Stomach (tissue), 9 donors: ENCODE data around the gene HDAC9. TPM values are rescaled to one million over a fixed set of nuclear protein-coding genes. Genes with fewer than 3 reads are reported as not detected.
A peak's percentile ranks its signal among the peaks of the same experiment; 100 is the strongest.

Experiments
- DNase-seq, 2 donors: peaks; one replicate each; pipeline versions ENCODE4 v3.0.0 to v3.0.0-alpha.2; 2013 to 2019
- H3K27ac ChIP-seq, 5 donors: fragments of 200-600 bp in 4 of 5; sonication (generic) in 4 of 5; one replicate each; pipeline ENCODE4 v1.5.1; 2013 to 2019; ENCODE audit warnings: mild to moderate bottlenecking in 1 of 5, moderate library complexity in 1 of 5
- H3K27me3 ChIP-seq, 3 donors: fragments of 200-600 bp; sonication (generic); one replicate each; pipeline ENCODE4 v1.5.1; 2017 to 2019; ENCODE audit warnings: mixed run types in 1 of 3
- H3K36me3 ChIP-seq, 4 donors: fragments of 200-600 bp; sonication (generic); 1 replicate in 3 of 4; 2 replicates in 1 of 4; pipeline ENCODE4 v1.5.1; 2016 to 2019
- H3K4me1 ChIP-seq, 4 donors: fragments of 200-600 bp; sonication (generic); one replicate each; pipeline ENCODE4 v1.5.1; 2016 to 2019
- H3K4me3 ChIP-seq, 4 donors: fragments of 200-600 bp; sonication (generic) in 3 of 4; one replicate each; pipeline ENCODE4 v1.5.1; 2016 to 2019; ENCODE audit warnings: mild to moderate bottlenecking in 1 of 4
- H3K9me3 ChIP-seq, 4 donors: fragments of 200-600 bp; sonication (generic); one replicate each; pipeline ENCODE4 v1.5.1; 2016 to 2019
- CTCF ChIP-seq, 7 experiments: fragments of 450-650 bp in 4 of 7; fragments of 200-600 bp in 3 of 7; sonication (generic) in 3 of 7; IDR thresholded peaks; one replicate each; pipeline ENCODE4 v1.5.1; 2016 to 2019; ENCODE audit warnings: antibody characterized with exemption in 7 of 7, control low read depth in 2 of 7, mild to moderate bottlenecking in 1 of 7
- EP300 ChIP-seq: sonication (generic); formaldehyde crosslinking; IDR thresholded peaks from one replicate; pipeline ENCODE4 v1.6.1; 2017; ENCODE audit warnings: antibody characterized with exemption
- POLR2A ChIP-seq, 4 donors: fragments of 450-650 bp; IDR thresholded peaks; one replicate each; pipeline ENCODE4 v1.6.1; 2016; ENCODE audit warnings: antibody characterized with exemption in 4 of 4, control low read depth in 2 of 4, mild to moderate bottlenecking in 1 of 4, moderate library complexity in 1 of 4
- POLR2AphosphoS5 ChIP-seq, 3 donors: sonication (generic); formaldehyde crosslinking; IDR thresholded peaks; one replicate each; pipeline ENCODE4 v1.6.1; 2016; ENCODE audit warnings: antibody characterized with exemption in 3 of 3
- WGBS, 5 donors: extraction: QIAGEN DNeasy Blood & Tissue Kit in 3 of 5; methylation state at CpG; one replicate each; pipeline versions ENCODE4 v1.1.5 to v1.1.7; 2013 to 2018; 5-methylcytosine and 5-hydroxymethylcytosine counted together
- intact Hi-C: fragments of 100-400 bp; cut with DNase I; formaldehyde crosslinking; loops from one replicate; pipeline ENCODE4 v1.15.1; 2023; ENCODE audit warnings: low total_unique reads
- polyA plus RNA-seq, 3 donors: library from polyadenylated mRNA; stranded (reverse); fragments of 200-250 nt; gene quantifications; one replicate each; pipeline ENCODE4 v1.2.3, GENCODE V29; 2013
- total RNA-seq, 5 donors: library from RNA; depleted of rRNA; stranded (reverse); fragments of >200 nt; gene quantifications; one replicate each; pipeline versions ENCODE4 v1.1.0 to v1.2.3, GENCODE V29; 2014 to 2016
- donor health status: healthy with polysubstance abuse.
- donor health status: Bipolar disorder and iron deficiency.
- donor health status: healthy.

Gene HDAC9
- total and polyA plus RNA-seq, 8 donors = 1.4 to 60.0 (median 9.8) TPM

- TF ChIP-seq POLR2AphosphoS5 (IDR thresholded peaks at IDR 0.05) = no peak
- TF ChIP-seq CTCF (IDR thresholded peaks at IDR 0.05) = no peak
- no peak for TF ChIP-seq POLR2A (IDR thresholded peaks at IDR 0.05)
- no peak for TF ChIP-seq EP300
- peaks cover 0 to 8% (median 0%) of the 10 kb centered on the region in 4 donors for H3K4me1 ChIP-seq
- DNase-seq = no peak
- intact Hi-C loops = no loop called here
- H3K9me3 ChIP-seq = no peaks in the 10 kb centered on the region
- H3K4me3 ChIP-seq = no peak overlapping the region
- no peaks in the 10 kb centered on the region for H3K36me3 ChIP-seq
- H3K27ac ChIP-seq = no peak overlapping the region
- 81 to 91% (median 84%) methylated on average over 4 of the region's 4 CpGs for WGBS, 5 donors
- no peaks in the 10 kb centered on the region for H3K27me3 ChIP-seq
Observed at GRCh38 chr7:19000410-19000809, 504.9 kb downstream of the HDAC9 start.

- Histone ChIP-seq H3K27me3 (no peaks in the 10 kb centered on the region), H3K36me3 (no peaks in the 10 kb centered on the region), H3K9me3 (no peaks in the 10 kb centered on the region), H3K4me1 (no peaks in the 10 kb centered on the region), H3K27ac (no peak overlapping the region), H3K4me3 (no peak overlapping the region)
- no peak for DNase-seq
- WGBS, 5 donors = 71 to 79% (median 76%) methylated on average over 1 of the region's 1 CpG
- TF ChIP-seq CTCF (IDR thresholded peaks at IDR 0.05) (no peak), POLR2A (IDR thresholded peaks at IDR 0.05) (no peak), EP300 (no peak), POLR2AphosphoS5 (IDR thresholded peaks at IDR 0.05) (no peak)
- intact Hi-C loops = no loop called here
Observed at GRCh38 chr7:19001854-19002253, 506.3 kb downstream of the HDAC9 start.

GRCh38 chr7:19009241-19009935 lies 513.8 kb downstream of the HDAC9 start:
- WGBS, 5 donors = 69 to 79% (median 73%) methylated on average over 5 of the region's 5 CpGs
- no peak for DNase-seq
- Histone ChIP-seq H3K4me1 (no peaks in the 10 kb centered on the region), H3K36me3 (no peaks in the 10 kb centered on the region), H3K4me3 (no peak overlapping the region), H3K9me3 (no peaks in the 10 kb centered on the region), H3K27me3 (no peaks in the 10 kb centered on the region), H3K27ac (no peak overlapping the region)
- intact Hi-C loops = no loop called here
- no peak for TF ChIP-seq EP300
- no peak for TF ChIP-seq POLR2A (IDR thresholded peaks at IDR 0.05)
- TF ChIP-seq CTCF (IDR thresholded peaks at IDR 0.05) = no peak
- no peak for TF ChIP-seq POLR2AphosphoS5 (IDR thresholded peaks at IDR 0.05)

- H3K4me3 ChIP-seq = no peak overlapping the region
- no peak overlapping the region for H3K27ac ChIP-seq
- peak in 1 of 2 donors; percentile 8 for DNase-seq
- H3K9me3 ChIP-seq = no peaks in the 10 kb centered on the region
- no peaks in the 10 kb centered on the region for H3K36me3 ChIP-seq
- TF ChIP-seq EP300 = no peak
- no peak for TF ChIP-seq POLR2AphosphoS5 (IDR thresholded peaks at IDR 0.05)
- no peak for TF ChIP-seq POLR2A (IDR thresholded peaks at IDR 0.05)
- no peak for TF ChIP-seq CTCF (IDR thresholded peaks at IDR 0.05)
- H3K4me1 ChIP-seq = no peaks in the 10 kb centered on the region
- H3K27me3 ChIP-seq = no peaks in the 10 kb centered on the region
- intact Hi-C loops = no loop called here
Observed at GRCh38 chr7:19009936-19010280, 514.4 kb downstream of the HDAC9 start.
